KMS-11 (cell line): ENCODE data around the gene CADPS2.
A peak's percentile ranks its signal among the peaks of the same experiment; 100 is the strongest.

ENCODE experiments used
- H2AFZ ChIP-seq: fragments of 200-600 bp; sonication (generic); 2 replicates; pipeline ENCODE4 v1.6.1; 2016; ENCODE audit warnings: antibody characterized with exemption, mixed run types, low read depth
- H3K27ac ChIP-seq: fragments of 200-600 bp; sonication (generic); 2 replicates; pipeline ENCODE4 v1.6.1; 2016; ENCODE audit warnings: mild to moderate bottlenecking, mixed run types
- H3K27me3 ChIP-seq: fragments of 200-600 bp; sonication (generic); 2 replicates; pipeline ENCODE4 v1.6.1; 2017; ENCODE audit warnings: mild to moderate bottlenecking, low read depth, mixed run types, moderate library complexity; ENCODE audit not compliant: insufficient read depth
- H3K36me3 ChIP-seq: fragments of 200-600 bp; sonication (generic); 2 replicates; pipeline ENCODE4 v1.6.1; 2017; ENCODE audit warnings: mild to moderate bottlenecking, mixed run types; ENCODE audit not compliant: insufficient read depth
- H3K4me1 ChIP-seq: fragments of 200-600 bp; sonication (generic); 2 replicates; pipeline ENCODE4 v1.6.1; 2016; ENCODE audit warnings: mild to moderate bottlenecking, low read depth, mixed run types; ENCODE audit not compliant: poor library complexity, severe bottlenecking
- H3K4me2 ChIP-seq: fragments of 200-600 bp; sonication (generic); 2 replicates; pipeline ENCODE4 v1.7.0; 2016; ENCODE audit warnings: mild to moderate bottlenecking, mixed run types
- H3K4me3 ChIP-seq: fragments of 200-600 bp; sonication (generic); IDR thresholded peaks from 2 replicates; pipeline ENCODE4 v1.6.1; 2017; ENCODE audit warnings: low read depth, low read length, mixed read lengths; ENCODE audit not compliant: insufficient read depth
- H3K79me2 ChIP-seq: fragments of 200-600 bp; sonication (generic); 2 replicates; pipeline ENCODE4 v1.6.1; 2016; ENCODE audit warnings: low read depth, mixed run types; ENCODE audit not compliant: insufficient read depth
- H3K9ac ChIP-seq: fragments of 200-600 bp; sonication (generic); 2 replicates; pipeline ENCODE4 v1.6.1; 2016; ENCODE audit warnings: mild to moderate bottlenecking, mixed run types
- H4K20me1 ChIP-seq: fragments of 200-600 bp; sonication (generic); 2 replicates; pipeline ENCODE4 v1.6.1; 2016; ENCODE audit warnings: mild to moderate bottlenecking, mixed run types; ENCODE audit not compliant: insufficient read depth
- TF ChIP-seq, protein P1 (sequence below): fragments of 200-600 bp; sonication (generic); conservative IDR thresholded peaks from 2 replicates; pipeline ENCODE4 v1.6.1; 2017; ENCODE audit warnings: low read depth, mild to moderate bottlenecking, antibody characterized with exemption, low read length, moderate library complexity, mixed read lengths

CADPS2 gene

DNA sequence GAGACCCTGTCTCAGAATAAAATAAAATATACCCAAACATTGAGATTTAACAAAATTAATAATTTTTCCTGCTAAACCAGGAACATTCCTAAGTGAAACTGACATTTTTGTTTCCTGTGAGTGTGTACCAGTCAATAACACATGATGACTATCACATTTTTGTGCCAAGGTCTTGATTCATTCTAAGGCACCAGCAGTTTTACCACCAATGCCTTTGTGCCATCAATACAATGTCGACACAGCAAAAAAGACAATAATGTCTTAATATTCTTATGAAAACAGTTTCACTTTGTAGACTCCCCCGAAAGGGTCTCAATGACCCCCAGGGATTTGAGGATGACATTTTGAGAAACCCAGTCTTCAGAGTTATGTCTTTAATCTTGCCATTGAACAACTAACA lies 7.2 kb upstream of the CADPS2 start:
- Histone ChIP-seq H3K27me3 (no peaks in the 10 kb centered on the region), H3K4me2 (no peak overlapping the region), H2AFZ (no peak overlapping the region), H3K36me3 (no peaks in the 10 kb centered on the region), H3K27ac (no peak overlapping the region), H3K9ac (no peak overlapping the region), H3K4me1 (no peaks in the 10 kb centered on the region), H4K20me1 (no peaks in the 10 kb centered on the region), H3K4me3 (no peak overlapping the region), H3K79me2 (no peaks in the 10 kb centered on the region)
- TF ChIP-seq, protein P1, sequence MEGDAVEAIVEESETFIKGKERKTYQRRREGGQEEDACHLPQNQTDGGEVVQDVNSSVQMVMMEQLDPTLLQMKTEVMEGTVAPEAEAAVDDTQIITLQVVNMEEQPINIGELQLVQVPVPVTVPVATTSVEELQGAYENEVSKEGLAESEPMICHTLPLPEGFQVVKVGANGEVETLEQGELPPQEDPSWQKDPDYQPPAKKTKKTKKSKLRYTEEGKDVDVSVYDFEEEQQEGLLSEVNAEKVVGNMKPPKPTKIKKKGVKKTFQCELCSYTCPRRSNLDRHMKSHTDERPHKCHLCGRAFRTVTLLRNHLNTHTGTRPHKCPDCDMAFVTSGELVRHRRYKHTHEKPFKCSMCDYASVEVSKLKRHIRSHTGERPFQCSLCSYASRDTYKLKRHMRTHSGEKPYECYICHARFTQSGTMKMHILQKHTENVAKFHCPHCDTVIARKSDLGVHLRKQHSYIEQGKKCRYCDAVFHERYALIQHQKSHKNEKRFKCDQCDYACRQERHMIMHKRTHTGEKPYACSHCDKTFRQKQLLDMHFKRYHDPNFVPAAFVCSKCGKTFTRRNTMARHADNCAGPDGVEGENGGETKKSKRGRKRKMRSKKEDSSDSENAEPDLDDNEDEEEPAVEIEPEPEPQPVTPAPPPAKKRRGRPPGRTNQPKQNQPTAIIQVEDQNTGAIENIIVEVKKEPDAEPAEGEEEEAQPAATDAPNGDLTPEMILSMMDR = no peak

DNA sequence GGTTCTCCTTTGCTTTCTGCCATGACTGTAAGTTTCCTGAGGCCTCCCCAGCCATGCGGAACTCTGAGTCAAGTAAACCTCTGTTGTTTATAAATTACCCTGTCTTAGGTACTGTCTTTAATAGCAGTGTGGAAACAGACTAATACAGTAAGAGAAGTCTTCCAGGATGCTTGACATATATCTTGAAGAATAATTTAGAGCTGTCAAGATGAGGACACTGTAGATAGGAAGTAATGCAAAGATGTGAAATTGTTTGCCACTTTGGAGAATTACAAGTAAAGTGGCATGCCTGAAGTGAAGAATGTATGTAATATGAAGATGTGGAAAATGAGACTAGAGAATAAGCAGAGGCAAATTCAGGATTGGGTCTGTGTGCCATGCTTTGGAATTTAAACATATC lies 2.9 kb upstream of the CADPS2 start:
- Histone ChIP-seq H3K4me3 (no peak overlapping the region), H4K20me1 (no peaks in the 10 kb centered on the region), H2AFZ (no peak overlapping the region), H3K27ac (no peak overlapping the region), H3K4me2 (no peak overlapping the region), H3K36me3 (no peaks in the 10 kb centered on the region), H3K27me3 (no peaks in the 10 kb centered on the region), H3K4me1 (peaks cover 21% of the 10 kb centered on the region), H3K79me2 (no peaks in the 10 kb centered on the region; the same call in 1 of the 2 replicates), H3K9ac (no peak overlapping the region)
- TF ChIP-seq, protein P1 = no peak

DNA sequence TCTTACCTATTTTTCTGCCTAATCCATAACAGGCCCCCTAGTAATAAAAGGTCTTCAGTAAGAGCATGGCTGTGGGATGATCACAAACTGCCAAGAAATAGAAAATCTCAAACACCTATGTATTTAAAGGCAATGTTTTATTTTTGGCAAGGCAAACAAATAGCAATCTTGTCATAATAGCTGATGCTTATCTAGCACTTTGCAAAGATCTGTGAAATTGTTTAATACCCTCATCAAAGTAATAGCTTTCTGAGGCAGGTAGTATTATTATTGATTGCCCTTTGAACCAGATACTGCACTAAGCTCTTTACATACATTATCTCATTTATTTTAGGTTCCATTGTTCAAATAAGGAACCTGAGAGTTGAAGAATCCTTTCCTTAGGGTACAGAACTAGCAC lies 1.6 kb upstream of the CADPS2 start:
- Histone ChIP-seq H3K4me1 (peaks cover 32% of the 10 kb centered on the region), H3K27ac (no peak overlapping the region), H2AFZ (peak overlapping the region; percentile 92), H3K36me3 (no peaks in the 10 kb centered on the region), H3K4me2 (peak overlapping the region; percentile 90), H3K9ac (no peak overlapping the region; the same call in 1 of the 2 replicates), H3K79me2 (no peaks in the 10 kb centered on the region; the same call in 1 of the 2 replicates), H4K20me1 (no peaks in the 10 kb centered on the region), H3K4me3 (no peak overlapping the region), H3K27me3 (no peaks in the 10 kb centered on the region)
- TF ChIP-seq, protein P1 = no peak

DNA sequence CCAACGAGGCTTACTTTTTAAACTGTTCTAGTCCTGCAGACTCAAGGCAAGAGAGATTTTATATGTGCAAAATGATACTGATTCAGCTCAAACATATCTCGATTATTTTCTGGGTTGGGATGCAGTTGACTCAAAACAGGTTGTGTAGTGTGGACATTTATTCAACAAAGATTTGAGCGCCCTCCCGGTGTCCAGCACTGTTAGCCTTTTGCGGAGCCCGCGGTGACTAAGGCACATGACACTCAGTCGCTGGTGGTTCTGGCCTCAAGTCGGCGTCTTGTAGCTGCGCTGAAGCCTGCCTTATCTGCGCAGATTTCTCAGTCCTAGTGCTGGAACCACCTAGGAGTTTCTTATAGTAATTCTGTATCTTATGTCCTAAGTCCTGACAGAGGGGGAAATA lies 938 bp upstream of the CADPS2 start:
- Histone ChIP-seq H3K4me3 (no peak overlapping the region), H3K4me1 (peaks cover 33% of the 10 kb centered on the region), H3K36me3 (no peaks in the 10 kb centered on the region), H3K27ac (peak overlapping the region; percentile 74), H4K20me1 (no peaks in the 10 kb centered on the region), H3K27me3 (no peaks in the 10 kb centered on the region), H3K4me2 (peak overlapping the region; percentile 90), H3K9ac (peak overlapping the region; percentile 83; the same call in 1 of the 2 replicates), H3K79me2 (no peaks in the 10 kb centered on the region; the same call in 1 of the 2 replicates), H2AFZ (peak overlapping the region; percentile 92)
- TF ChIP-seq, protein P1 = peak; percentile 30; the same call in 1 of the 2 replicates
